Measurements from ENCODE around the gene GLIS1.
"Not testable (repeated sequence)": the region's sequence is repeated elsewhere in the genome, so short reads cannot be mapped to it uniquely, and the experiment has no call there.

Gene GLIS1

GRCh38 chr1:53769184-53769583, 30.2 kb upstream of the GLIS1 start:
- no peak overlapping the region for H3K27ac ChIP-seq
- TF ChIP-seq CTCF (conservative IDR thresholded peaks at IDR 0.05), result no peak

GRCh38 chr1:53766831-53767405, 28.0 kb upstream of the GLIS1 start:
- H3K27ac ChIP-seq, result no peak overlapping the region
- TF ChIP-seq ZFX (IDR thresholded peaks at IDR 0.05) (no peak), CTCF (conservative IDR thresholded peaks at IDR 0.05) (no peak)

- no peak overlapping the region for H3K27ac ChIP-seq
- no peak for TF ChIP-seq ZFX (IDR thresholded peaks at IDR 0.05)
- no peak for TF ChIP-seq CTCF (conservative IDR thresholded peaks at IDR 0.05)
Observed at GRCh38 chr1:53766194-53766742, 27.3 kb upstream of the GLIS1 start.

- no peak overlapping the region for H3K27ac ChIP-seq
- TF ChIP-seq CTCF (conservative IDR thresholded peaks at IDR 0.05), result no peak
- no peak for TF ChIP-seq ZFX (IDR thresholded peaks at IDR 0.05)
Observed at GRCh38 chr1:53765657-53766056, 26.7 kb upstream of the GLIS1 start.

GRCh38 chr1:53763911-53764310, 24.9 kb upstream of the GLIS1 start:
- TF ChIP-seq ZFX (IDR thresholded peaks at IDR 0.05) (no peak), CTCF (conservative IDR thresholded peaks at IDR 0.05) (no peak)
- no peak overlapping the region for H3K27ac ChIP-seq

- no peak overlapping the region for H3K27ac ChIP-seq
- no peak for TF ChIP-seq CTCF (conservative IDR thresholded peaks at IDR 0.05)
- no peak for TF ChIP-seq ZFX (IDR thresholded peaks at IDR 0.05)
Observed at GRCh38 chr1:53763461-53763860, 24.5 kb upstream of the GLIS1 start.

GRCh38 chr1:53760497-53760896, 21.5 kb upstream of the GLIS1 start:
- H3K27ac ChIP-seq, result not testable (repeated sequence)

- no peak overlapping the region for H3K27ac ChIP-seq
- TF ChIP-seq CTCF (conservative IDR thresholded peaks at IDR 0.05), result no peak
Observed at GRCh38 chr1:53755874-53756273, 16.9 kb upstream of the GLIS1 start.
